DMS114 treated with DMSO at 0.1 percent for 48 hours (cell line): ENCODE data around the gene SURF4.

Experiments used
- DNase-seq: peaks from one replicate; lab custom pipeline; 2025; ENCODE audit not compliant: unreplicated experiment; lab: John Stamatoyannopoulos, UW

SURF4 gene

DNA sequence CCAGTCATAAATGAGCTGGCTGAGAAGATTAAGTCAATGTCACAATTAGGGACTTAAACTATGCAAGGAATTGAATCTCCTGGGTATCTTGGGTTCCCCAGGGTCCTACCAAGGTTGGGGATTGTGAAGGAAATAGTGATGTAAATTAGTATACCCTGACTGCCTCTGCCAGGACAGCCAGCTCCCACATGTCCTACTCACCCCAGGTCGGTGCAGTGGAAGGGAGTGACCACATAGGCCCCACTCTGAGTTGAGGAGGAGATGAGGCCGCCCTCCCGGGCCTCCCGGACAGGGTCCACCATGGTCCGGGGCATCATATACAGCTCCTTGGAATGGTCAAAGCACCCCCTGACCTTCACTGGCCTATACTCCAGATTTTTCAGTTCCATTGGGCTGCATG is 22.3 kb downstream of the SURF4 start:
- no peak for DNase-seq

DNA sequence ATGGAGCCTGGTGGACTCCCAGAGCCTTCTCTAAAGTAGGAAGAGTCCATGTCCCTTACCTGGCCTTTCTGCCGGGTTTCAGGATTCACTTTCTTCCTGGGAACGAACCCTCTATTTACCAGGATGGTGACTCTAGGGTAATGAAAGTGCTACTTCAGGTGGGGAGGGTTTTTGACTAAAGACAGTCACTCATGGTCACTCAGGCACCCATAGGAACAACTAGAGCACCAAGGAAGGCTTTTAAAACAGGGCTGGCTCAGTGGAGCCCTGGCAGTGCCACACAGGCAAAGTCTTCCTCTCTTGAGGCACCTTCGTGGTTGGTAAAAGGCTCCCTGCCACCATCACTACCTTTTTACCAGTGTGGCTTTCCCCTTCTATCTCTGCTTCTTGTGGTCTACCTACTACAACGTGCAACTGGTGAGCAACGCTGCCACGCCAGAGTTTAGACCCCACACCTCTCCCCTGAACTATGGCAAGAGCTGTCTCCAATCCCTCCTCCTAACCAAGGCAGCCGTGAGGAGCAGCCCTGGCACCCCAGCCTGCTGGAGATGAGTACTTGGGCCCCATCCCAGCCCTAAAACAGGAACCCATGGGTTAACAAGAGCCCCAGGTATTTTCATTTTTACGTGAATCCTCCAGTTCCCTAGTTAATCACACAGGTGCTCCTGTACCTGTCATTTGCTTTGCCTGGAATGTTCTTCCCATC is 23.1 kb downstream of the SURF4 start:
- no peak for DNase-seq

DNA sequence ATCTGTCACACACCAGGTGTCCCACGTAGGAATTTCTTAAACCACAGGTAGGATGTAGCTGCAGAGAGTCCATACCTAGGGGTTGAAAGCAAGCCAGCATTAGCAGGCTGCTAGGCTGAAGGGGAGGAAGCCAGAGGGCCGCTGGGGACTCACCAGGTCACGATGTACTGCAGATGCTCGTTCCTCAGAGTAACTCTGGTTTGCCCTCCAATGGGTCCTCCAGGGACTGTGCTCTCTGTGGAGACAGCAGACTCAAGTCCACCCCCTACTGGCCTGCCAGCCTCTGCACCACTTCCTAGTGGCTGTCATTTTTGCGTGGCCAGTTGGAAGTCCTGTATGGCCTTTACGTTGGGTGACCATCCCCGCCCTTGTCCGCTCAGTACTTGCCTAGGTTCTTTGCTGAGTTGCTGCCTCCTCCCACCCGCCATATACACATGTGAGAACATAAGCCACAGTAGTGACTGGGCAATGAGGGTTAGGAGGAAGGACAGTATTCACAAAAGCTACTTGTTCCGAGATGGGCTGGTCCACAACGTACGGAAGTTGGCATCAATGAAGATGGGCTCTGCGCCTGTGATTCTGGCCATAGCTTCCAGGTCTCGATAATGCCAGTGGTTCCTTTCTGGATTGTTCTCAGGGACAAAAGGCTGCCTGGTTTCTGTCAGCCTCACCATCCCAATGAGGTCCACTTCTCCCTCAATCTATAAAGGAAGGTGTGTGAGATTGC is 23.8 kb downstream of the SURF4 start:
- peak; percentile 48 for DNase-seq

DNA sequence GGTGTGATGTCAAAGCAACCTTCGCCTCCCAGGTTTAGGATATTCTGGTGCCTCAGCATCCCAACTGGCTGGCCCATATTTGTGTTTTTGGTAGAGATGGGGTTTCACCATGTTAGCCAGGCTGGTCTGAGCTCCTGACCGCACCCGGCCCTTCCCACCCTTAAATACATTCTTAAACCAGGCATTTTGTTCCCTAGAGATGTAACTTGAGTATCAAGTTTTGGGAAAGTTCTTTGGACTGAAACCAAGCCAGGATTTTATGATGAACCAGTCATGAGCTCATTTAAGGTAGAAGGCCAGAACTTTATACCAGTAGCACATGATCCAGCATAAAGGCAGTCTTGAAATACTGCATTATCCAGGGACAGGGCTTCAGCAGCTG is 24.3 kb downstream of the SURF4 start:
- no peak for DNase-seq

DNA sequence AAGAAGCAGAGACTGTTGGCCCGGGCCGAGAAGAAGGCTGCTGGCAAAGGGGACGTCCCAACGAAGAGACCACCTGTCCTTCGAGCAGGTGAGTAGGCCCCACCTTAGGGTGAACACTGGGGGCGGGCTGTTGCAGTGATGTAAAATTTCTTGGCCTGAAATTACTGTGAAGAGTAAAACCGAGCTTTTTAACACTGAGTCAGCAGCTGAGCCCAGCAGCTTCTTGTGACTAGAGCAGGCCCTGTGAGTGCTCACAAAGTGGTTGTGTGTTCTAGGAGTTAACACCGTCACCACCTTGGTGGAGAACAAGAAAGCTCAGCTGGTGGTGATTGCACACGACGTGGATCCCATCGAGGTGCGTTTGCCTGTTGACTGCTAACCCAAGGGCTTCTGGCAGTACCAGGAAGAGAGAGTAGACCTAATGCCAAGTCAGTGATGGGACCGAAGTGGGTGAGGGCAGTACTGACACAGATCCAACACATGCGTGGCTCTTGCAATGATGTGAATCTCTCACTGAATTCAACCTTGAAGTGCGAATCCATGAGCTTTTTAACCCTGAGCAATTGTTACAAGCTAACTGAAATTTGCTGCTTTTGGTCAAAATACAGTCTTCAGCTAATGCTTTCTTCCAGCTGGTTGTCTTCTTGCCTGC is 25.8 kb downstream of the SURF4 start:
- no peak for DNase-seq

DNA sequence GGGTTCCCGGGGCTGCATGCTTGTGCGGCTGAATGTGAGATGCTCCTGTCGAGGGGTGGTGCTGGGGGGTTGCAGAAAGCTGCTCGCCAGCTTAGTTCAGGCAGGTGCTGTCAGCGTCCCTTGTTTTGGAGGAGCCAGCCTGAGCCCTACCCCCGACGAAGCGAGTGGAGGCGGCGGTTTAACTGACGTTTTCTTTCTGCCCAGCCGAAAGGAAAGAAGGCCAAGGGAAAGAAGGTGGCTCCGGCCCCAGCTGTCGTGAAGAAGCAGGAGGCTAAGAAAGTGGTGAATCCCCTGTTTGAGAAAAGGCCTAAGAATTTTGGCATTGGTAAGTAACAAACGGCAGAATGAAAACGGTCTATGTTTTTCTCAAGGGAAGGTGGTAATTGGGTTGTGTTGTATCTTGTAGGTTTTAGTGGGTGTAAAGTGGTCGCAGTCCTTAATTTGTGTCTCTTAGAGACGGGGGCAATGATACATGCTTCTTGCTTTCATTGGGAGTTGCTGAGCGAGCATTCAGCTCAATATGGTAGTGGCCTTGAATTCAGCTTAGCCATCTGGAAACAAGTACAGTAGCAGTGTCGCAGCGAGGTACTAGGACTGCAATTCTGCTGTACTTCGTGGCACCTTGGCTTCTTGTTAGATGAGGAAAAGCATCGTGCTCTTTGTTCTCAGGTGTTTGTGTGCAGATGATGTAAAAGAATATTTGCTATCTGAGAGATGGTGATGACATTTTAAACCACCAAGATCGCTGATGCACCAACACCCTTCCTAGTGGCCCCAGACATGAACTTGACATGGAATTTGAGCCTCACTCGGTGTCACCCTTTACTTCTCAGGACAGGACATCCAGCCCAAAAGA is 26.9 kb downstream of the SURF4 start:
- no peak for DNase-seq

DNA sequence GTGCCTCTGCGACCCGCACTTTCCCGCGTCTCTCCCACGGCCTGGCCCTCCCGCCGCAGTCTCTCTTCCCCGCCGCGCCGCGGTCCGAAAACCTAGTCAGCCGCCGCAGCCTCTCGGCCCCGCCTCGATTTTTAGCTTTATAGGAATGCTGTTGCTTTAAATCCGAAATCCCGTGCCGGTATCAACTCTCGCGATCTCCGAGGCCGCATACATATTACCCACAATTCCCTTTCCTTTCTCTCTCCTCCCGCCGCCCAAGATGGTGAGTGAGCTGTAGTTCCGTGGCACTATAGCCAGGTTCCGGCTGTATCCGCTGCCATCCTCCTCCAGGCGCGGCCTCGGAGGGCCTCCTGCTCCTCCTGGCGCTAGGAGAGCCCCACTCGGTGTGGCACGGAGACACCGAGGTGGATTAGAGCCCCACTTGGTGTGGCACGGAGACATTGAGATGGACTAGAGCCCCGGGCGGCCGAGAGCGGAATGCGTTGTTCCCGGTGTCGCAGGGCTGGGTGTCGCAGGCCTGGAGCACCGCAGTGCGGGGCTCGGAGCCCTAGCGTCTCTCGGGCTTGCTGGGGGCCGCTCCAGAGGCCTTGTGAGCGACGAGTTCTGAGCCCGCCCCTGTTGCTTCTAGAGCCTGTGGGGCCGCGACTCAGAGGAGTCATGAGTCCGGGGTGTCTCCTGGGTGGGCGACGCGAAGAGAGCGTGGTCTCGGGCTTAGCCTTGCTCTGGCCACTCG is 27.7 kb downstream of the SURF4 start, which contains the start of the genes MED22 and RPL7A:
TSS of gene MED22 (minus strand) at position 147 of the 733 bp plus-strand sequence. CDS start 1,469 bp downstream, outside the sequence.
TSS of gene RPL7A (plus strand) at position 234 of the 733 bp plus-strand sequence. CDS start at position 260, 26 bp downstream.
- peak; percentile 89 for DNase-seq

DNA sequence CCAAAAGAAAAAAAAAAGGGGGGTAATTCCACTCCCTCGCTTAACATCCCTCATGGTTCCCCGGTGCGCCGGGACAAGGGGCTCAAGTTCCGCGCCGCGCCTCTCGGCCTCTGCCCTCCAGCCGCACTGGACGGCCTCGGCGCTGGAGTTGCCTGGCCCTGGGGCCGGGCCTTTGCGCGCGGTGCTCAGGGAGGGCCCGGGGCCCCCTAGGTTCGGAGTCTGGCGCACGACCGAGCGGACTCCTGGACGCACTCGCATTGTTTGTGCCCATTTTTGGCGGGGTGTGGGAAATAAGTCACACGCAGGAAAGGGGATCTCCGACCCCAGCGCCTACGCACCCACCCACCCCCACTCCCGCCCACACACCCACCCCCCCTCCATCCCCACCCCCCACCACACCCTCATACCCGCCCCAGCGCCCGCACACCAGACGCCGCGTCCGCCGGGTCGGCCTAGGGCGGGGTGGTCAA is 28.3 kb downstream of the SURF4 start:
- no peak for DNase-seq

DNA sequence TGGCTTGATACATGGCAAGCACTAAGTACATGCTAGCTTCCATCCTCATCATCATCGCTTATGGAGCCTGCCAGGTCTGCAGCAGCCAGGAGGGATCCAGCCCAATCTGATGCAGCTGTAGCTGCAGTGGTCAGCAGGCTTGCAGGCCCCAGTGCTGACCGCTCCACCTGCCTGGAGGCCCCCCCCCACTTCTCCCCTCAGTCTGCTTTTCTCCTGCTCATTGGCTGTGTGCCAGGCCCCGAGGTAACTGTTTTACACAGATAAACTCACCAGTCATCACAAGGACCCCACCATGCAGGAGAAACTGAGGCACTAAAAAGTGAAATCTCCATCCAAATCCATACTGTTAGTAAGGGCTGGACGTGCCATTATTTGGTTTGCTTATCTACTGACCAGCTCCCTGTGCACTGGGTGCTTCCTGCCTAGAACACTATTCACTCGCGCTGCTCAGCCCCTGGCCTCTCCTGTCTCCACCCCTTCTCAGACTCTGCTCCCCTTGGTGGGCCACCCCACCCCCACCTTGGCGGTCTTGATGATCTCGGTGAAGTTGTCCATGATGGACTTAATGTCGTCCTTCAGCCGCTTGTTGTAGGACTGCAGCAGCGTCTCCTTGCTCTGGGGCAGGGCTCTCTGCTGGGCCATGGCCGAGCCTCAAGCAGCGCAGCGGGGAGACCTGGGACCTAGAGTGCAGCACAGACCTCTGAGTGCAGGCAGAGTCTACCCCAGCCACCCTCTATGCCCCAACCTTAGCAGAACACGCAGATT is 29.7 kb downstream of the SURF4 start:
- DNase-seq: no peak

DNA sequence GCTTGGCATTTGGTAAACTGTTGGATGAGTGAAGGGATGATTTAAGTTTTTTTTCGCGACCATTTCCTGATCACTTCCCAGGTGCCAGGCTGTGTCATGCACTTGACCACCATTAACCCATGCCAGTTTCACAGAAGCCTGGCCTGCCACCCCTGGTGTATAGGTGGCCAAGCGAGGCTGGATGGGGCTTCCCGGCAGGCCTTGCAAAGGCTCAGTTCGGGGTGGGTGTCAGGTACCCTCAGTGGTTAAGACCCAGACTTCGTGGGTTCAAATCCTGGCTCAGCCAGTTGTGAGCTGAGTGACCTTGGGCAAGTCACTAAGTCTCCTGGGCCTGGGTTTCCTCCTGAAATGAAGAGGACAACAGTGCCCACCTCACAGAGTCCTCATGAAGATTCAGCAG is 30.3 kb downstream of the SURF4 start:
- no peak for DNase-seq

DNA sequence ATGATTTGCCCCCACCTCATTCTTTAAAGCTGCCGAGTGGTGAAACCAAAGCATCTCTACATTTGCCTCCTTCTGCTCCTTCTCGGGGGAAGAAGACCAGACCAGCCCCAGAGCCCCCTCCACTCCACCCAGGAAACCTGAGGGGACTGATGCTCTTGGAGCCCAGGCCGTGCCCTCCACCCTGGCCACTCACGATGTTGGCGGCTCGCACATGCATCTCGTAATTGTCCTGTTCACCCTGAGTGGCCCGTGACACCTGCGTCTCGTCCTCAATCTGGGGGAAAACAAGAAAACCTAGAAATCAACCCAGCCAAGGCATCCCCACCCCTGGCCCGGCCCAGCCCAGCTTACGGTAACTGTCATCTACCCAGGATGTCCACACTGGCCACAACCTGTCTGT is 30.9 kb downstream of the SURF4 start:
- no peak for DNase-seq

DNA sequence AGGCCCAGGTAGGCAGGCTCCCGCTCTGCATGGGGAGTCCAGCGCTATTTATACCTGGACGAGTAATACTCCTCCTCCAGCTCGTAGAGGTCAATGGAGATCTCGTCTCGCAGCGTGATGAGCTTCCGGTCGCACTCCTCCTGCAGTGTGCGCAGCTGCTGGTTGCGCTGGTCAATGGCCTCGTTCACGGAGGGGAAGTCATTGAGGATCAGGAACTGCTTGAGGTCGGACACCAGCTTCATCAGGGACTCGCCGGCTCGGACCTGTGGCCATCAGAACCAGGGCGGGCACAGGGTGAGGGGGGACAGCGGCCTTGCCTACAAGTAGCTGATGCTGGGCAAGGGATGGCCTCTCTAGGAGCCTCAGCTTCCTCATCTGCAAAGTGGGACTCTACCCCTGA is 31.8 kb downstream of the SURF4 start:
- no peak for DNase-seq

DNA sequence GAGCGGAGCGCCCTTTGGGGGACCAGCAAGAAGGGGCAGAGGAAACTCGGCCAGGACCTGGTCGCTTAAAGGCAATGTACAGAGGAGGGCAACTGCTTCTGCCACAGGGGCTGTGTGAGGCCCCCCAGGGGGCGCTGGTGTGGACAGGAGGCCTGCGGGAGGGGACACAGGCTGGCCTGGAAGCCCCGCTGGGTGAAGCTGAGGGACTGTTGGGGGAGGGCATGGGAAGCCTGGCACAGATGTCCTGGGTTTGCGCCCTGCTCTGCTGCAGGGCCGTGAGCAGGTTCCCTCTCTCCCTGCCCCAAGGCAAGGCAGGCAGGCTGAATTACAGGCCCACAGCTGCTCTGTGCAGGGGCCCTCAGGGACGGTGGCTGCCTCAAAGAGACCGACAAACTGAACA is 33.3 kb downstream of the SURF4 start:
- DNase-seq: no peak

DNA sequence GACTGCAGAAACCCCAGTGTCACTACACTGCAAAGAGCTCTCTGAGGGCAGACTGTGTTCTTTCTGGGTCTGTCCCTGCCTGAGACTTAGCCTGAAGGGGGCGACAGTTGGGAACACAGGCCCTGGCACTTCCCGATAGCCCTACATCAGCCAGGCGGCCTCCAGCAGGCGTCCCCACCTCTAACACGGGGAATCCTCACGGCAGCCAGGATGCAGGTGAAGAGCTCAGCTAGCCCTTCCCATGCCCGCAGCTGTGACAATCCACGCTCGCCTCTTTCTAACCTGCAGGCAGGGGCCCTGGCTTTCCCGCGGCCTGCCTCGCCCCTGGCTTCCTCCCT is 33.8 kb downstream of the SURF4 start:
- DNase-seq: no peak

DNA sequence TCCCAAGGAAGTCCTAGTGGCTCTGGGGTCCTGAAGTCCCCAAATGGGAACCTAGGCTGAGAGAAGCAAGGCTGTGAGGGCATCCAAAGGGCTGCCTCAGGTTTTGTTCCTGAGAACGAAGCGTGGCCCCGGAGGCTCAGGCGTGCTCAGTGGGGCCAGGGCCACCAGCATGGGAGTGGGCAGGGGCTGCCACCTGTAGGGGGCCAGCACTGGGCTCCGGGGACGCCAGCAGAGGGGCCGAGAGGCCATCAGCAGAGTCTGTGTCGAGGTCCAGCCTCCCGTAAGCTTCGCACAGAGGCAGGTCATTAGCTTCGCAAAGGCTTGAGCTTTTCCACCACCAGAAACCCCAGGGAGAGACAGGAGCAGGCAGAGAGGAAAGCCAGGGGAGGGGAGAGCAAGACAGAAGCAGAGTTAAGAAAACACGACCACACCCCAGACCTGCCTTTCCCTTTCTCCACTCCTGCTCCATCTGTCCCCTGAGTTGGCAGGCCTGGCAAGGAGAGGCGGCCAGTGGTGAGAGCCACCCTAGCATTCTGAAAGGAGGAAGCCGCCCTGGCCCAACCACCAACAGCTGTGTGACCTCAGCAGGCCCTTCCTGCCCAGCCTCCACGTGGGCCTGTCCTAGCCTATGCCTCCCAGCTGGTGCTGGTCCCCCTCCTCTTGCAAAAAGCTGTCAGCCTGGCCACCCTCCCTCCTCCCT is 34.3 kb downstream of the SURF4 start:
- no peak for DNase-seq

DNA sequence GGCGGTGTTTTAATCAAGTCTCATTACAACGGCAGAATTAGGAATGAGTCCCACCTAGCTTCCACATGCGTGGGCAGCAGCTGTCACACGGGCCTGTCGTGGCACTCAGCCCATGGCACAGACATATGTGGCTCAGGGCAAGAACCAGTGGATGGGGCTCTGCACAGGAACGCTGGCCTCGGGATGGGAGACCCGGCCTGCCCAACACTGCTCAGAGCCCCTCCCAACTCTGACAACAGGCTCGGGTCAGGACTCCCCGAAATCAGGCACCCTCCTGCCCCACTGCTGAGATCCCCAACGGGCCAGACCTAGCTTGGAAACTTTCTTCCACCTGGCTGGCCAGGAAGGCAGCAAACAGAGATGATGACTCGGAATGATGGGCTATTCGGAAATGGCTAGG is 34.9 kb downstream of the SURF4 start:
- DNase-seq: no peak

DNA sequence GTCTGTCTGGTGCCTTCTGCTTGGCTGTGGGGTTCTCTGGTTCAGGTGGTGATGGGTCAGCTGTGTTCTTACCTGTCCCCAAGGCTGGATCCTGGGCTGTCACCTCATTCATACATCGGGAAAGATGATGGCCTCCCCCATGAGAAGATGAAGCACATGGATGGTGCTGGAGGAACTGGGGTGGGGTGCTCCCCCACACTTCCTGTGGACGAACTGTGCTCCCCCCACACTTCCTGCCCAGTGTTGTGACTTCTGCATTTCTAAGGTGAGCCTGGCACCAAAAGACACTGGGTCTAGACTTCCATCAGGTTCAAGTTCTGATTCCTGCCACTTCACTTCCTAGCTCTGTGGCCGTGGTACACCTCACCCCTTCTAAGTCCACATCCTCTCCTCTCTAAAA is 35.6 kb downstream of the SURF4 start:
- DNase-seq: no peak

DNA sequence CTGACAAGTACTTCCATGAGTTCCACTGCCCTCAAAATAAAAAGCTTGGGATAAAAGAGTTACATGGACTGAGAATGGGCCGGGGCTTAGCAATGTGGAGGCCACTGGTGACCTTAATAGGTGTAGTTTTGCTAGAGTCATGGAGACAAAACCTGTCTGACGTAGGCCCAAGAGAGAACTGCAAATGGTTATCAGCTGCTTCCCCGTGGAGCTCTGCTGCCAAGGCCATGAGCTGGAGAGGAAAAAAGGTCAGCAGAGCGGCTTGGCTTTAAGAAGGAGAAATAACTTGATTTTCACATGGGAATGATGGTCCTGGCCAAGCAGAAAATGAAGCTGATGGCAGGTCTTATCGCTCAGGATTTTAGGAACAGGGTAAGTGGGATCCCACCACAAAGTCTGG is 36.2 kb downstream of the SURF4 start:
- DNase-seq: no peak
